GM18858 (cell line): ENCODE results near the gene RNF208.

ENCODE experiments used
- ATAC-seq: cut with Tn5 transposase; IDR thresholded peaks from one replicate; pipeline ENCODE4 v1.9.1; 2021; ENCODE audit not compliant: unreplicated experiment

The RNF208 gene

DNA sequence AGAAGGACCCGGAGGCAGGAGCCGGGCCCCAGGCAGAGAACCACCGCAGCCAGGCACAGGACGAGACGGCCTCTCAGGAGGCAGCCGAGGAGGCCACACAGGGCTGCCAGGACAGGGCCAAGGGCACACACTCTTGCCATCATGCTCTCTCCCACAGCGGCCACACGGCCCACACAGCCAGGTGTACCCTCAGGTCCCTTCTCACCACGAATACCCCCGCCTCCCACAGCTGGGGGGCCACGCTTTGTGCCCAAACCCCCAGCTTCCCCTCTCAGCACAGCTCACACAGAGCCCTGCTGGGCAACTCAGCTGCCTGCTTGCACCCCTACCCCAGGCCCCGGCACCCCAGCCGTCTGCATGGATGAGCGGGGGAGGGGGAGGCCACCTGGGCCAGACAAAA is 28.3 kb downstream of the RNF208 start:
- no peak for ATAC-seq

DNA sequence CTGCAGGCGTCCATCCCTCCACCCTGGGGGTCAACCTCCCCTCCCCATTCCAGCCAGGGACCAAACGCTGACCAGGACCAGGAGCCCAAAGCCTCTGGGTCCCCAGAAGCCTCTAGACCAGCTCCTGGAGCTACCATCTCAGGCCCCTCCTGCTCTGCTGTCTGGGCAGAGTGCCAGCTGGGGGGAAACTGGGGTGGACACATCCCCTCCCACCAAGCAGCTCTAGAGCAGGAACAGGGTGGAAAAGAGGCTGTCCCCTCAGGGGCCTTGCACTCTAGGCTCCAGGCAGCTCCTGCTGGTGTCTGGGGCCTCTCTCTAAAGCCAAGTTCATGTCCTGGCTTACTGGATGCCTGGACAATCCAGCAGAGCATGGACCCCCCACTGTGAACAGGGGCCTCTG is 29.2 kb downstream of the RNF208 start:
- no peak for ATAC-seq

DNA sequence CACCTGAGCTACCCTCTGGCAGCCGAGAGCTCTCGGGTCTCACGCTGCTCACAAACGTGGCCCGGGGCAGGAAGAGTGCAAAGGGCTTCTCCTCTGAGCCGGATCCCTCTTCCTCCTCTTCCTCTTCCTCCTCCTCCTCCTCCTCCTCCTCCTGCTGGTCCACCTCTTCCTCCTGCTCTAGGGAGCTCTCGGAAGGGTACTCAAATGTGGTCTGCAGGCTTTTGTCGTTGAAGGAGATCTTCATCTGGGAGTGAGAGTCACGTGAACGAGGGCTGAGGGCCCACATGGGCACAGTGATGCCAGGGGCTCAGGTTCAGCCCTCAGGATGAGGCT is 29.6 kb downstream of the RNF208 start:
- no peak for ATAC-seq

DNA sequence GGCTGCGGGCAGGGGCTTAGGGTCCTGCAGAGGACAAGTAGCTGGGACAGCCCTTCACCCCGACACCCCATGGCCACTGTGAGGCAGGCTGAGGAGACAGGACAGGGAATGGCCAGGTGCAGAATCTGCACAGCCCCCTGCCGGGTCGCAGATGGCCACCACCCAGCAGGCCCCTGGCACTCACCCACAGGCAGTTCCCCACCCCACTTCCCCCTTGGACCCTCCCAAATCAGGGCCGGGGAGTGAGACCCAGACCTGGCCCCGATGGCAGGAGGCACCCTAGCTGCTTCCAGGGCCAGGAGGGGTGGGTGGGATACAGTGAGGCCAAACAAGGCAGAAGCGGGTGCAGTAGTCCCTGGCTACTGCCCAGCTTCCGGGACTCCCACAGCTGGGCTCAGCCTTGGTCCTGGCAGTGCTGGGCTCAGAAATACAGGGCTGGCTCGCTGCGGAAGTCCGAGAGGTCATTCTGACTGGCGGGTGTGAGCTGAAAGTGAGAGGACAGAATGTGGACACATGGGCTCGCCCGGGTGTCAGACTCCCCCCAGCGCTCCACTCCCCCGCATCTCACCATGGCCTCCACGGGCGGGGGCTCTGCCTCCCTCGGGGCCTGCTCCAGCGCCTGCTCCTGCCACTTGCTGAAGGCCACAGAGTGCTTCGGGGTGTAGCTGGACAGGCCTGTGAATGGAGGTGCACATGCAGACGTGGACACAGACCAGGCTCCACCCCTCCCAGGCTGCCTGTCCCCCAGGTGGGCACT is 30.2 kb downstream of the RNF208 start:
- ATAC-seq = no peak

DNA sequence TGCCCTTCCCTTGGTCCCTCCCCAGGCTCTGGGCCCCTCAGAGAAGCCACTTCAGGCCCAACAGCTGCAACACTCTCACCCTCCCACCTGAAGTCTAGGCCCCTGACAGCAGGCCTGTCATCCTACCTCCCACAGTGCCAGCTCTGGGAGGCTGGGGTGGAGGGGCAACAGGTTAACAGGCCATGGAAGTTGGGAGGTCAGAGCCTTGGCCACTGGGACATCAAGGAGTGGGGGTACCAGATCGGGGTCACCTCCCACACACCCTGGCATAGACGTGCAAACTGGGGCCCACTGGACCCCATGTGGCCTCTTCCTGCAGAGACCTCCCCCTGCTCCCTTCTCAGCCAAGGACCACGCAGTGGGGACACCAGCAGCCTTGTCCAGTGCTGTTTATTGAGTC is 30.8 kb downstream of the RNF208 start:
- no peak for ATAC-seq

DNA sequence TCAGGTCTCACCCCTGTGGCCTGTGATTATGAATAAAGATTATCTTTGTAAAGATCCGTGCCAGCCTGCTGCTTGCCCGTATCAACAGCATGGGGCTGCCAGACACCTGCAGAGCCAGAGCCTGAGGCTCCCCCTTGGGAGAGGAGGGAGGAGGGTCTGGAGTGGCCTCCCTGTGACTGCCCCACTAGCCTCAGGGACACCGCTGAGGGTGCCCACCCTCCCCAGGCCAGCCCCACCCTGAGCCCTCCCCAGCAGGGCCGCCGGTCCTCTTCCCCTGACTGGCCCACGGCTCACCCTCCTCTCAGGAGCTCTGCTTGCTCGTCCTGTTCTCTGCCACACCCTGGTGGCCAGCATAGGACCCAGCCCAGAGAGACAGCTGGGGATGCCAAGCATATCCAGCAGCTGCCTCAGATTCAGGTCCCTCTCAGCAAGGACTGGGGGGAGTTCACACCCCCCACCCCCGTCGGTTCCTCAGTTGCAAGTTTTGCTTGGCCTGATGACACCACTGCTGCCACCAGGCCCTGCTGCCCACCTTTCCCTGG is 31.7 kb downstream of the RNF208 start:
- ATAC-seq = no peak

DNA sequence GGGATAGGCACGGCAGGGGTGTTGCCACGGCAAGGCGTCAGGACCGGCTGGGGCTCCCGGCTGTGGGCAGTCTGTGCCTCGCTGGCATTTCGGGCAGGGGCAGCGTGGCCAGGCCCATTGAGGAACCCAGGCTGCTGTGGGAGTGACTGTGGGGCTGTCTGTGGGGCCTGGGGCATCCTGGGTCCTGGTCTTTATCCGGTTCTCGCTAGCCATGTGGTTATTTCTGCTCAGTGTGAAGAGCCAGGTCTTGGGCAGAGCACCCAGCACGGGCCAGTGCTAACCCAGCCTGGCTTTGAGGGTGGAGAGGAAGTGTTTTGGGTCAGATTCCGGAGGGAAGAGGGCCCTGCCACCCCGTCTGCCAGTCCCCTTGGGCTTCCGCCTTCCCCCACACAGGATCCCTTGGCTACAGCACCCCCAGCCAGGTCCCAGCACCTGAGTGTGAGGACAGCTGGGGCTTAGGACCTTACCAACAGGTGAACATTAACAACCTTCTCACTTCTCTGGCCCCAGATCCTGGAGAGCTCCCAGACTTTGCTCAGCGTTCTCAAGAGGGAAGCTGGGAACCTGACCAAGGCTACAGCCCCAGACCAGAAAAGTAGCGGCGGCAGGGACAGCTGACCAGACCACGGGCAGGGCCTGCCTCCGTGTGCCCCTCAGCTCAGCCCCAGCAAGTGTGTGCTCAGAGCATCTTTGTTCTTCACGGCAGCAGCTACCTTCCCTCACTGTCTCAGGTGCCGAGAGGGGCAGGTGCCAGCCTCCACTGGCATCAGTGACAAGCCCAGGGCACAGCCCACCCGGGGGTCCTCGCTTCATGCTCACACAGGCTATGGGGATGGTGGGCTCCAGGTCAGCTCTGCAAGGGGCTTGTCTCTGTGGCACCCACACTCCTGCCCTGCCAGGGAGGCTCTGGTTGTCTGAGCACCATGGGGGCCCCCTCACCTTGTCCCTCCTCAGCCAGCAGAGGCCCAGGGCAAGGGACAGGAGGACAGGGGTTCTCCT is 32.4 kb downstream of the RNF208 start:
- no peak for ATAC-seq

DNA sequence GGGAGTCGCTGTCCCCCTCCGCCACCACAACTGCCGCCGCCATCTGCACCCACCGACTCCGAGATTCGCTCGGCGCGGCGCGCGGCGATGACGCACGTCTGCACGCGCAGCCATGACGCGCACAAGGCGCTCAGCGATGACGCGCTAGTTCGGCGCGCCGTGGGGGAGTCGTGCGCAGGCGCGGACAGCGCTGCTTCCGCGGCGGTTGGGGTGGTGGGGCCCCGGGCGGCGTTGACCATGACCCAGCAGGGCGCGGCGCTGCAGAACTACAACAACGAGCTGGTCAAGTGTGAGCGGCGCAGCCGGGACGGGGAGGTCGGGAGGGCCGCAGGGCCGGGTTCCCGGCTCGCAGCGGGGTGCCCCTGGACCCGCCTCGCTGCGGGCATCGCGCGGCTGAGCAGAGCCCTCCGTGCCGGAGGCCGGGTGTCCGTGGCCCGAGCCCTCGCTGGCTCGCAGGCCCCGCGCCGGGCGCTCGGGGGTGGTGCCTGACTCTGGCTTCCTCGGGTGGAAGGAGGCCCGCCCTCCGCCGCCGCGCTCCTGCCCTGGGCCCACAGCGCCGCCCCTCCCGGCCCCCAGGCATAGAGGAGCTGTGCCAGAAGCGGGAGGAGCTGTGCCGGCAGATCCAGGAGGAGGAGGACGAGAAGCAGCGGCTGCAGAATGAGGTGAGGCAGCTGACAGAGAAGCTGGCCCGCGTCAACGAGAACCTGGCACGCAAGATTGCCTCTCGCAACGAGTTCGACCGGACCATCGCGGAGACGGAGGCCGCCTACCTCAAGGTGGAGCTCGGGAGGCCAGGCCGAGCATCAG is 33.3 kb downstream of the RNF208 start, which contains the start of the genes ANAPC2 and SSNA1:
ANAPC2 (minus strand) TSS at position 71 of the 807 bp plus-strand sequence; CDS start at position 43, 28 bp downstream.
SSNA1 (plus strand) TSS at position 187 of the 807 bp plus-strand sequence; CDS start at position 238, 51 bp downstream.
- ATAC-seq = peak; percentile 63

DNA sequence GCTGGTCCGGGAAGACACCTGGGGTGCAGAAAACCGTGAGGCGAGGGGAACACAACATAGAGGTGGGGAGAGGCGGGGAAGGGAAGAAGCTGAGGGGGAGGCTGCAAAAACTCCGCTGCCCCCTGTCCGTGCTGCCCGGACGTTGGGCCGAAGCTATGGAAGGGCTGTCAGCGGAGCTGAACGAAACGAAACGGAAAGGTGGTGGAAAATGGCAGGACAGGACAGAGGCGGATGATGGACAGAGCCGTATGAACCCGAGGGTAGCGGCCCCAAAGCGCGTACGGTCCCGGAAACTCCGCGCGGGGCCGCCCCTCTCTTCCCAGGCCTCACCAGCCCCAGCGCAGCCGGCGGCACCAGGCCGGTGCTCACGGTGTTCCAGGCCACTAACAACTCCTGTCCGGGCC is 34.0 kb downstream of the RNF208 start:
- no peak for ATAC-seq

DNA sequence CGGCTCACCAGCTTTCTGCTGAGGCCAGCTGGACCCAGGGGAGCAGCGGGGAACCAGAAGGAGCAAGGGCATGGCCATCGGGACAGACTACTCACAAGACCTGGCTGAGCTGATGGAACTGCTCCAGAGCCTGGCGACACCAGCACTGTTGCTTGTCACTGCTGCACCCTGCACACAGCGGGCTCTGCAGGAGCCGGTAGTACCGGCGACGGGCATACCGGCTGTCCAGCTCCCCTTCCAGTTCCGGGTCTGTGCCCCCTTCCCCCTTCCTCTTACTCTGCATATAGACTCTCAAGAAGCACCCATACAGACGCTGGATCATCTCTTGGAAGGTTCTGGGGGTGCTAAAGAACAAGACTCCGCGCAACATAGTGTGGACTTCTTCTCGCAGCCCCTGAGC is 34.7 kb downstream of the RNF208 start:
- no peak for ATAC-seq

DNA sequence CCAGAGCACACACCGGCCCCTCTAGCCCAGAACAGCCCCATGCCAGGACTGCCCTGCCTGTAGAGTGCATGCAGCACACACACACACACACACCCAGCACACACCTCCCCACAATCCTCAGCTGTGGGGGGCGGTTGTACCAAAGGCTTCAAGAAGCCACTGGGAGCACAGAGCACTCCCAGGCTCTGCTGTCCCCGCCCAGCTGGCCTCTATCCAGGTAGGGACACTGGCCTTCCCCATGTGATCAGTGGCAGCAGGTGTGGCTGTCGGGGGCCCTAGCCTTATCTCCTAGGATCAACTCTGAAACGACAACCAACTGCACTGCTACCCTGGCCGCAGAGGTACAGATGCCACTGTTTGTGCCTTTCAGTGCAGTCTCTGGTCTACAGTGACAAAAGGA is 35.7 kb downstream of the RNF208 start:
- ATAC-seq = no peak

DNA sequence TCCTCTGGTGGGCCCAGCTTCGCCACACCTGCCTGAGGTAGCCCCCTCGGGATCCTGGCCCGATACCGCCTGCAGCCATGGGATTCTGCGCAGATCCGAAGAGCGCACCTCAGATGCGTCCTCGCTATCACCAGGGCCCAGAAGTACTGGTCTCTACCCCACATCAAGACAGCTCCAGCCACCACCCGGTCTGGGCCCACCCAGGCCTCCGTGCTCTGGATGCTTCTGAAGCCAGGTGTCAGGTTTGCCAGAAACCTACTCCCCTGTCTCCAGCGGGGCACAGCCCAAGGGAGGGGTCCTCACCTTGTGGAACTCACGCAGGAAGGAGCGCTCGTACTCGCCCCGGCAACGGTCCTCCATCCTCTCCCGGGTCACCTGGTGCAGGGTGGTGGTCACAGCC is 36.1 kb downstream of the RNF208 start:
- ATAC-seq = no peak

DNA sequence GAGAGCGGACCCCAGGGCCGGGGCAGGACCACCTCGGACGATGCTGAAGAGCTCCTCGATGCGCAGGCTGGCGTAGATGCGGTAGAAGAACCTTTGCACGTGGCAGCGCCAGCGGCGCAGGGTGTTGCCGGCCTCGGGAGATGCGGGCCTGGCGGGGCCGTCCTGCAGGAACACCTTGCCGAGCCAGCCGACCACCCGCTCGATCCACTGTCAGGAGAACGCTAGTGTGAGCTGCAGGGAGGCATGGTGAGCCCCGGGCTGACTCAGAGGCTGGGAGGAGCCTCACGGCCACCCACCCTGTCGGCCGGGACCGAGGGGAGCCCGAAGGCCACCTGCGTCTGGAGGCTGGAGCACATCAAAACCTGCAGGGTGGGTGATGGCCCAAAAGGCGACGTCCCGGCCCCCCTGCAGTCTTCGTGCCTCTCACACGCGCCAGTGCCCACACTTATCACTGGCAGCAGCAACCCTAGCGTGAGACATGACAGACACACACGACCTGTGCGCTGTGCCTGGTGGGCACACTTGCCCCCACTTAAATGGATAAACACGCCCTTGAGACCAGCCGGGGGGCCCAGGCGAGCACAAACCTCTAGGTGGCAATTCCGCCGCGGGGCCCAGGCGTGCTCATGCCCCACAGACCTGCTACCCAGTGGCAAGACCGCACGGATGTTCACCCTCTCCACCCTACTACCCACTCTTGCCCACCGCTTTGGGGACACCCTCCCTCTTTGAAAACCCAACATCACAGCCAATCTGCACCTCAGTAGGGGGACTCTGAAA is 37.0 kb downstream of the RNF208 start:
- ATAC-seq = no peak

DNA sequence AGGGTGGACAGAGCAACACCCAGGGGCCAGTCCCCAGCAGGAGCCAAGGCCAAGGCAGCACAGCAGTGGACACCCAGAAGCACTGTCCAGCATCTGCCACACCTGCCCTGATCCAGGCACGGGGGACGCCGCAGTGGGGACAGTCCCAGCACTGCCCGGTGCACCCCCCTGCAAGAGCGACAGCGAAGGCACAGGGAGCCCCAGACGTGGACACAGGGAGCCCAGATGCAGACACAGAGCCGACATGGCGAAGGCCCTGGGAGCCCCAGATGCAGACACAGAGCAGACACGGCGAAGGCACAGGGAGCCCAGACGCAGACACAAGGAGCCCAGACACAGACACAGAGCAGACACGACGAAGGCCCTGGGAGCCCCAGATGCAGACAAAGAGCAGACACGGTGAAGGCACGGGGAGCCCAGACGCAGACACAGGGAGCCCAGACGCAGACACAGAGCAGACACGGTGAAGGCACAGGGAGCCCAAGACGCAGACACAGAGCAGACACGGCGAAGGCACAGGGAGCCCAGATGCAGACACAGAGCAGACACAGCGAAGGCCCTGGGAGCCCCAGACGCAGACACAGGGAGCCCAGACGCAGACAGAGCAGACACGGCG is 38.0 kb downstream of the RNF208 start:
- ATAC-seq = no peak

DNA sequence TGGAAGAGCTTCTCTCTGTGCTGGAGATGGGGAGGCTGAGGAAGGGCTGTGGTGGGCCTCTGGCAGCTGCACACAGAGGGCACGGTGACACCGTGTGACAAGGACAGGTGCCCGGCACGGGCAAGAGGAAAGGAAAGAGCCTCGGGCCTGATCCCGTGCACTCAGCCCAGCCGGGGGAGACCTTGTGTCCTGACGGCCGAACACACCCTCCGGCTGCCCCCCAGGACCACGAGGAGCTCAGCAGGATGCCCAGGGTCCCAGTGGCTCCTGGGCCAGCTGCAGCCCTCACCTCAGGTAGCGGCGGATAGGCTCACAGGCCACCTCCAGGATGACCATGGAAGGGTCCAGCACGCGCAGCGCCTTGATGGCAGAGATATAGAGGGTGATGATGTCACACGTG is 39.2 kb downstream of the RNF208 start:
- no peak for ATAC-seq

DNA sequence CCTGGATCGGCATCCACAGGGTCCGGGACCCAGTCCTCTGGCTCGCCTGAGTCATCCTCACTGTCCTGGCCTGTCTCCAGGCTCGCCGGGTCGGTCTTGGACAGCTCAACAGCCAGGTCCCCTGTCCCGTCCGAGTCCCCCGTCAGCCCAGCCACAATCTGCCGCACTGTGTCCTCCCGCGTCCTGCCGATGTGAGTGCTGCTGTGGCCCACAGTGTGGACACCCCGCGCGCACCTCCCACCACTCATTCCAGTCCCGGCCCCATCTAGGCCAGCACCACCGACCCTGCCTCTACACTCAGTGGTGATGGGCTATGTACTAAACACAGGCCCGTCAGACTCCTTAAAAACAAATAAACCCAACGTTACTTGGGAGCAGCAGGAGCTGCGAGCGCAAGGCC is 40.4 kb downstream of the RNF208 start:
- ATAC-seq = no peak

DNA sequence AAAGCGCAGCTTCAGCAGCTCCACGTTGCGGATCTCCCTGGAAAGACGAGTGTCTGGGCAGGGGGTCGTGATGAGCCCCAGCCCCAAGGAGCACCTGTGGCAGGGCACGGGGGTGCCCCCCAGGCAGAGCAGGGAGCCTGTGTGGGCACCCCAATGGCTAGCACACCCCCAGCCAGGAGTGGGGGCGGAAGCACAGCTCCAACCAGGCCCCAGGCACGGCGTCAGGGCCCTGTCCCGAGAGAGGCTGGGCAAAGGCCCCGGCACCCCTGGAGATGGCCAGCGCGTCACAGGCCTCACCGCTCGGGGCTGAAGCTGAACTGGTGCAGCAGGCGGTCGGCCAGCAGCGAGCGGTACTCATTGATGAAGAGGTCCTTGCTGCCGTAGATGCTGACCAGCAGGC is 41.5 kb downstream of the RNF208 start:
- ATAC-seq = no peak

DNA sequence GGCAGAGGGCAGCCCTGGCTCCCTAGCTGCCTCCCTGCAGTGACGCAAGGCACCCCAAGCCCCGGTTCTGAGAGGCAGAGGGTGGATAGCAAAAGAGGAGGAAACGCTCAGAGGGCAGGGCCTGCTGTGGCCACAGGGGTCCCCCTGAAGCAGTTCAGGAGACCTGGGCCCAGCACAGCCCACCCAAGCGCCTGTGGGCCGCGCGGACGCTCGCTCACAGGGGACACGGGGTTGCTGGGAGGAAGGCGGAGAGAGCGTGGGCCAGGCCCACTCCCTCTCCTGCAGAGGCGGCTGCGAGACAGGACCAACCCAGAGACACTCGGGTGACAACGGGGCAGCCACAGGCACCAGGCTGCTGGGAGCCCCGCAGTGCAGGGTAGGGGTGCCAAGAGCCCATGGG is 42.3 kb downstream of the RNF208 start:
- no peak for ATAC-seq

DNA sequence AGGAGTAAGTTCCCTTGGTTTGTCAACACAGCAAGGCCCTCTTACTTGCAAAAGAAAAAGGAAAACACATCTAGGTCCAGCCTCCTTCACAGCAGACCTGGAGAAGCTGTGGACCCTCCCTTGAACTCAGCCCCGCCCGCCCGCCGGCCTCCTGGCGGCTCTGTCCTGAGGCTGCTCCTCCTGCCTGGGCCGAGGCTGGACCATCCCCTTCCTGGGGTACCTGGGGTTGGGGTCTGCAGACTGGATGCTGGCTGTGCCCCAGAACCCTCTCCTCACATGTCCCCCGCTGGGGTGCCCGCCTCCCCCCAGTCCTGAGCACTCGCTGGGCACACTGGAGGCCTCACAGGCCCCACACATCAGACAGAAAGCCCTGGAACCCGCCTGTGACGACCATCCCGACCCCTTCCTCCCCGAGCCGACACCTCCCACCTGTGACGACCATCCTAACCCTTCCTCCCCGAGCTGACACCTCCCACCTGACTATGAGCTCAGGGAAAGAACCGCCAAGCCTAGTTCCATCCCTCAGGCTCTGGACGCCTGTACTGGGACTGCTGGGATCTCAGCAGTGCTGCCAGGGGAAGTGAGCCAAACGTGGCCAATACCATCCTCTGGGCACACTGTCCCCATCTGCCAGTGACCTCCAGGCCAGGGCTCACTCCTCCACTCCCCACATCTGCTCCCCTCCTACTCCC is 43.0 kb downstream of the RNF208 start:
- no peak for ATAC-seq
